Mesodermal cell (in vitro differentiated cells): ENCODE results near the gene SPTBN2.

ENCODE experiments used
- H3K27ac ChIP-seq: 2 replicates; pipeline ENCODE4 v1.7.0; 2013; ENCODE audit warnings: mild to moderate bottlenecking, low read depth, low read length, moderate library complexity; ENCODE audit not compliant: severe bottlenecking
- H3K36me3 ChIP-seq: 2 replicates; pipeline ENCODE4 v1.7.1; 2013; ENCODE audit warnings: mild to moderate bottlenecking, low read length, moderate library complexity; ENCODE audit not compliant: control insufficient read depth, insufficient read depth
- H3K4me1 ChIP-seq: one replicate; pipeline ENCODE4 v1.7.1; 2013; ENCODE audit warnings: mild to moderate bottlenecking, low read length; ENCODE audit not compliant: insufficient read depth, control insufficient read depth, poor library complexity, severe bottlenecking
- H3K4me3 ChIP-seq: 2 replicates; pipeline ENCODE4 v1.7.0; 2013; ENCODE audit warnings: low read length, control low read depth, mild to moderate bottlenecking; ENCODE audit not compliant: insufficient read depth, poor library complexity, severe bottlenecking; ENCODE audit errors: extremely low read depth
- H3K9me3 ChIP-seq: 2 replicates; pipeline ENCODE4 v1.7.1; 2013; ENCODE audit warnings: mild to moderate bottlenecking, low read length, moderate library complexity; ENCODE audit not compliant: control insufficient read depth
- WGBS, 2 experiments: methylation state at CpG; one replicate each; pipeline ENCODE4 v1.1.5; 2013; ENCODE audit warnings: missing lambda C conversion rate in 2 of 2; ENCODE audit not compliant: insufficient coverage in 2 of 2; 5-methylcytosine and 5-hydroxymethylcytosine counted together

SPTBN2 gene

GRCh38 chr11:66715346-66716085 is 13.5 kb downstream of the SPTBN2 start:
- H3K4me1 ChIP-seq: peaks cover 6% of the 10 kb centered on the region
- H3K4me3 ChIP-seq: no peak overlapping the region
- WGBS, 2 experiments: 88 to 99% methylated on average over 11 to 18 of the region's 19 CpGs
- H3K9me3 ChIP-seq: no peaks in the 10 kb centered on the region
- no peak overlapping the region for H3K27ac ChIP-seq
- peaks cover 34% of the 10 kb centered on the region for H3K36me3 ChIP-seq

GRCh38 chr11:66713746-66714480 is 15.1 kb downstream of the SPTBN2 start:
- Histone ChIP-seq H3K9me3 (no peaks in the 10 kb centered on the region), H3K4me1 (no peaks in the 10 kb centered on the region), H3K36me3 (peaks cover 41% of the 10 kb centered on the region), H3K27ac (no peak overlapping the region), H3K4me3 (no peak overlapping the region)
- WGBS, 2 experiments: 90 to 95% methylated on average over 11 of the region's 12 CpGs

- H3K9me3 ChIP-seq: no peaks in the 10 kb centered on the region
- no peak overlapping the region for H3K27ac ChIP-seq
- 95% methylated on average over 13 to 14 of the region's 15 CpGs for WGBS, 2 experiments
- peaks cover 53% of the 10 kb centered on the region for H3K36me3 ChIP-seq
- no peak overlapping the region for H3K4me3 ChIP-seq
- H3K4me1 ChIP-seq: no peaks in the 10 kb centered on the region
Observed at GRCh38 chr11:66710384-66710930, 18.6 kb downstream of the SPTBN2 start.

GRCh38 chr11:66708701-66709100 is 20.3 kb downstream of the SPTBN2 start:
- WGBS, 2 experiments: 93 to 97% methylated on average over 4 to 12 of the region's 14 CpGs
- Histone ChIP-seq H3K27ac (no peak overlapping the region), H3K9me3 (no peaks in the 10 kb centered on the region), H3K36me3 (peaks cover 48% of the 10 kb centered on the region), H3K4me3 (no peak overlapping the region), H3K4me1 (no peaks in the 10 kb centered on the region)

DNA sequence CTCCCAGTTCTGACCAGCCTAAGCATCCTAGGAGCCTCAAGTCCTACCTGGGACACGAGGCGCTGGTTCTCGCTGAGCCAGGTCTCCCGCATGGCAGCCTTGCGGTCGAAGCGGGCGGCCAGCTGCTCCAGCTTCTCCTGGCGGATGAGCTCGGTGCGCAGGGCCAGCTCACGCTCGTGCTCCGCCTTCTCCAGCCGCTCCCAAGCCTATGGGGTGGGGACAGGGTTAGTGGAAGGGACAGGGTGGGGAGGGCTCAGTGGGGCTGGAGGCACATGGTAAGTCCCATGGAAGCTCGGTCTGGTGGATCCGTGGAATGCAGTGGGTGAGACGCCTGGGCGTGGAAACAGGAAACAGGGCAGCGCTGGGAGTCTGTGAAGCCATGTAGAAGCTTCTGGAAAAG is 20.9 kb downstream of the SPTBN2 start:
- peaks cover 43% of the 10 kb centered on the region for H3K36me3 ChIP-seq
- no peaks in the 10 kb centered on the region for H3K9me3 ChIP-seq
- H3K4me1 ChIP-seq: no peaks in the 10 kb centered on the region

DNA sequence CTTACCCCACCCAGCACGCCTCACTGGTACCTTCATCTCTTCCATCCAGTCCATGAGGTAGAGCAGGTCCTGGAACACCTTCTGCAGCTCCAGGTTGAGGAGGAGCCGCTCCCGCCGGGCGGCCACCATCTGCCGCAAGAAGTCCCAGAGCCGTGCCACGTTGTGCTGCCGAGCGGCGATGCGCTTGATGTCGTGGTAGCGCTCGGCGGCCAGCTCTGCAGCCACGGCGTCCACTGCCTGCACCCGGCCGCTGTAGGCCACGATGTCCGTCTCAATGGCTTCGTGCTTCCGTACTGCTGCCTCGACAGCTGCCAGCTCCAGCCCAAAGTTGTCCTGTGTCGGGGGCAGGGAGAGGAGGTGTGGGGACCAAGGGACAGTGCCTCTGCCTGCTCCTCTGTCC is 21.5 kb downstream of the SPTBN2 start:
- no peak overlapping the region for H3K4me3 ChIP-seq
- peaks cover 37% of the 10 kb centered on the region for H3K36me3 ChIP-seq
- H3K27ac ChIP-seq: no peak overlapping the region
- H3K4me1 ChIP-seq: no peaks in the 10 kb centered on the region
- WGBS, 2 experiments: 97 to 98% methylated on average over 26 of the region's 26 CpGs
- H3K9me3 ChIP-seq: no peaks in the 10 kb centered on the region

More for the DNA sequence above, 20.9 kb downstream of the SPTBN2 start:
- WGBS, 2 experiments: 96% methylated on average over 14 to 16 of the region's 20 CpGs
- no peak overlapping the region for H3K27ac ChIP-seq
- no peak overlapping the region for H3K4me3 ChIP-seq

DNA sequence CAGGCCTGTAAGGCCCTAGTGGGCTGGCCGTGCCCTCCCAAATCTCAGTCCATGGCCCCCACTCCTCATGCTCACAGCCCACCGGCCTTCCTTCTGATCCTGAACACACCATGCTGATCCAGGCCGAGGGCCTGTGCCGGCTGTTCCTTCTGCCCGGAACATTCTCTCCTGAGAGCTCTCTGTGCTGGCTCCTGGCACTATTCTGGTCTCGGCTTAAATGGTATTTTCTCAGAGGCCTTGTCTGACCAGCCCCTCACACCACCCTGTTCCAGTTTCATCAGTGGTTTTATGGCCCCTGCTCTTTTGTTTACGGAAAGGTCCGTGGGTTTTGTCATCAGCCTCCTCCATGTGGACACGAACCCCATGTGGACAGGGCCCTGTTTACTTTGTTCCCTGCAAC is 22.0 kb downstream of the SPTBN2 start:
- Histone ChIP-seq H3K9me3 (no peaks in the 10 kb centered on the region), H3K4me3 (no peak overlapping the region), H3K27ac (no peak overlapping the region), H3K36me3 (peaks cover 37% of the 10 kb centered on the region), H3K4me1 (no peaks in the 10 kb centered on the region)
- 94 to 97% methylated on average over 9 of the region's 9 CpGs for WGBS, 2 experiments

- WGBS, 2 experiments: 93% methylated on average over 19 to 26 of the region's 26 CpGs
- no peaks in the 10 kb centered on the region for H3K4me1 ChIP-seq
- H3K4me3 ChIP-seq: no peak overlapping the region
- H3K36me3 ChIP-seq: peaks cover 40% of the 10 kb centered on the region
- H3K9me3 ChIP-seq: no peaks in the 10 kb centered on the region
- H3K27ac ChIP-seq: no peak overlapping the region
Observed at GRCh38 chr11:66705587-66706335, 23.3 kb downstream of the SPTBN2 start.

- Histone ChIP-seq H3K4me1 (no peaks in the 10 kb centered on the region), H3K36me3 (peaks cover 41% of the 10 kb centered on the region), H3K9me3 (no peaks in the 10 kb centered on the region), H3K4me3 (no peak overlapping the region), H3K27ac (no peak overlapping the region)
- 94 to 95% methylated on average over 29 to 46 of the region's 46 CpGs for WGBS, 2 experiments
Observed at GRCh38 chr11:66704659-66705360, 24.2 kb downstream of the SPTBN2 start.
